Activated T-helper 1 cell treated with anti-CD3 and anti-CD28 coated beads, Interleukin-12 subunit alpha, Interleukin-12 subunit beta, Interleukin-2, Interleukin-4 antibody, amounts not matched to agents 30 ng/mL and 10 ng/mL and 1 ng/mL, durations not matched to agents 14 hours and 24 hours and 36 hours (primary cell): Measurements from ENCODE around the gene ZSWIM3. TPM values are rescaled to one million over a fixed set of nuclear protein-coding genes. Genes with fewer than 3 reads are reported as not detected.
A peak's percentile ranks its signal among the peaks of the same experiment; 100 is the strongest.
"Not testable (repeated sequence)": the region's sequence is repeated elsewhere in the genome, so short reads cannot be mapped to it uniquely, and the experiment has no call there.

Experiments
- DNase-seq: peaks from one replicate; pipeline ENCODE4 v3.0.0; 2021; ENCODE audit warnings: low spot score
- H3K27ac Mint-ChIP-seq: one replicate; pipeline ENCODE4 v1.8.0; 2021; ENCODE audit warnings: mild to moderate bottlenecking, mixed read lengths
- H3K27me3 Mint-ChIP-seq: one replicate; pipeline ENCODE4 v1.8.0; 2022; ENCODE audit warnings: mild to moderate bottlenecking, moderate library complexity, mixed read lengths; ENCODE audit not compliant: insufficient read depth
- H3K36me3 Mint-ChIP-seq: one replicate; pipeline ENCODE4 v1.8.0; 2021; ENCODE audit warnings: low read depth, mixed read lengths
- H3K4me1 Mint-ChIP-seq: one replicate; pipeline ENCODE4 v1.8.0; 2021; ENCODE audit warnings: low read depth, mixed read lengths
- H3K4me3 Mint-ChIP-seq: one replicate; pipeline ENCODE4 v1.8.0; 2021; ENCODE audit warnings: mild to moderate bottlenecking, moderate library complexity, mixed read lengths
- H3K9me3 Mint-ChIP-seq: one replicate; pipeline ENCODE4 v1.8.0; 2021; ENCODE audit warnings: mixed read lengths
- intact Hi-C: fragments of 100-400 bp; cut with micrococcal nuclease; formaldehyde crosslinking; loops from one replicate; pipeline ENCODE4 v1.15.1; 2024
- total RNA-seq: library from RNA; stranded (reverse); gene quantifications from 2 replicates; pipeline ENCODE4 v1.2.3, GENCODE V29; 2022

ZSWIM3 gene
- total RNA-seq, 1 donor from 2014 or later: 5.8 TPM

- H3K27me3 Mint-ChIP-seq: peaks cover 1% of the 10 kb centered on the region
- DNase-seq: no peak
- H3K27ac Mint-ChIP-seq: peak overlapping the region; percentile 68
- no peaks in the 10 kb centered on the region for H3K9me3 Mint-ChIP-seq
- intact Hi-C loops: no loop called here
- H3K4me3 Mint-ChIP-seq: peak overlapping the region; percentile 91
- H3K36me3 Mint-ChIP-seq: peaks cover 3% of the 10 kb centered on the region
- H3K4me1 Mint-ChIP-seq: peaks cover 13% of the 10 kb centered on the region
Measured at GRCh38 chr20:45892049-45892825, 34.8 kb downstream of the ZSWIM3 start.

DNA sequence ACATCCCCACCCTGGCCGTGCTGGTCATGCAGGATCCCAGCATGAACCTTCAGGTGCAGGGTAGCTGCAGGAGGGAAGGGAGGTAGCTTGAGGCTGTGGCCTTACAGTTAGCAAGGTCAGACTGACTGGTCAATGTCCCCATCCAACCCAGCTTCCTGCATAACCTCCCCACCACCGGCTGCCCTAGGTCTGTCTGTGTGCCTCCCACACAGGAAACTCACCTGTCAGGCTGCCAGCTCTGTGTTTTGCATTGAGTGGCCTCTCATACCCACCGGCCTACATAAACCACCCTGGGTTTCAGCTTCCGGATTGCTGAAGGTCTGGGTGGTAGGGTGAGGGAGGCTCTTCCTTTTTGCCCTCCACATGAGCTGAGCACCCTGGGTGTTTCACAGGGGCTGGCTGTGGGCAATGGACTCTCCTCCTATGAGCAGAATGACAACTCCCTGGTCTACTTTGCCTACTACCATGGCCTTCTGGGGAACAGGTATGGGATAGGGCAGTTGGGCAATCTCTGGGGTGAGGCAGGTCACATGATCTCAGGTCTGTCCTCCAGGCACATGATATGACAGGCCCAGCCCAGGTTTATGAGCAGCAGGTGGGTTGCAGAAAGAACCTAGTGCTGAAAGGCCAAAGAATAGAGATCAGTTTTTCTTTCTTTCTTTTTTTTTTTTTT, 35.5 kb downstream of the ZSWIM3 start:
- no peaks in the 10 kb centered on the region for H3K9me3 Mint-ChIP-seq
- peaks cover 13% of the 10 kb centered on the region for H3K4me1 Mint-ChIP-seq
- no peak for DNase-seq
- peaks cover 3% of the 10 kb centered on the region for H3K36me3 Mint-ChIP-seq
- peak overlapping the region; percentile 91 for H3K4me3 Mint-ChIP-seq
- H3K27me3 Mint-ChIP-seq: peaks cover 1% of the 10 kb centered on the region
- intact Hi-C loops: no loop called here
- H3K27ac Mint-ChIP-seq: peak overlapping the region; percentile 68

GRCh38 chr20:45893831-45894230, 36.4 kb downstream of the ZSWIM3 start:
- intact Hi-C loops: no loop called here

GRCh38 chr20:45894797-45895196, 37.4 kb downstream of the ZSWIM3 start:
- peaks cover 1% of the 10 kb centered on the region for H3K27me3 Mint-ChIP-seq
- H3K4me1 Mint-ChIP-seq: peaks cover 13% of the 10 kb centered on the region
- DNase-seq: no peak
- intact Hi-C loops: no loop called here
- no peak overlapping the region for H3K4me3 Mint-ChIP-seq
- H3K36me3 Mint-ChIP-seq: peaks cover 3% of the 10 kb centered on the region
- no peak overlapping the region for H3K27ac Mint-ChIP-seq
- no peaks in the 10 kb centered on the region for H3K9me3 Mint-ChIP-seq

More at GRCh38 chr20:45893831-45894230, 36.4 kb downstream of the ZSWIM3 start:
- Mint-ChIP-seq H3K27me3 (peaks cover 1% of the 10 kb centered on the region), H3K9me3 (no peaks in the 10 kb centered on the region), H3K4me3 (peak overlapping the region; percentile 8), H3K4me1 (peaks cover 13% of the 10 kb centered on the region), H3K36me3 (peaks cover 3% of the 10 kb centered on the region), H3K27ac (no peak overlapping the region)
- no peak for DNase-seq

GRCh38 chr20:45896641-45897161, 39.3 kb downstream of the ZSWIM3 start:
- Mint-ChIP-seq H3K4me1 (peaks cover 13% of the 10 kb centered on the region), H3K9me3 (no peaks in the 10 kb centered on the region), H3K4me3 (no peak overlapping the region), H3K27ac (no peak overlapping the region), H3K36me3 (peaks cover 3% of the 10 kb centered on the region), H3K27me3 (no peaks in the 10 kb centered on the region)
- DNase-seq: no peak
- intact Hi-C loops: no loop called here

GRCh38 chr20:45897289-45897688, 39.9 kb downstream of the ZSWIM3 start:
- H3K27me3 Mint-ChIP-seq: no peaks in the 10 kb centered on the region
- no peak overlapping the region for H3K4me3 Mint-ChIP-seq
- no peaks in the 10 kb centered on the region for H3K9me3 Mint-ChIP-seq
- peaks cover 11% of the 10 kb centered on the region for H3K4me1 Mint-ChIP-seq
- DNase-seq: no peak
- no peak overlapping the region for H3K27ac Mint-ChIP-seq
- intact Hi-C loops: no loop called here
- peaks cover 3% of the 10 kb centered on the region for H3K36me3 Mint-ChIP-seq

- Mint-ChIP-seq H3K4me3 (no peak overlapping the region), H3K27ac (no peak overlapping the region), H3K4me1 (peaks cover 7% of the 10 kb centered on the region), H3K36me3 (peaks cover 3% of the 10 kb centered on the region), H3K27me3 (no peaks in the 10 kb centered on the region), H3K9me3 (no peaks in the 10 kb centered on the region)
- DNase-seq: no peak
- intact Hi-C loops: no loop called here
Measured at GRCh38 chr20:45897692-45898091, 40.3 kb downstream of the ZSWIM3 start.

DNA sequence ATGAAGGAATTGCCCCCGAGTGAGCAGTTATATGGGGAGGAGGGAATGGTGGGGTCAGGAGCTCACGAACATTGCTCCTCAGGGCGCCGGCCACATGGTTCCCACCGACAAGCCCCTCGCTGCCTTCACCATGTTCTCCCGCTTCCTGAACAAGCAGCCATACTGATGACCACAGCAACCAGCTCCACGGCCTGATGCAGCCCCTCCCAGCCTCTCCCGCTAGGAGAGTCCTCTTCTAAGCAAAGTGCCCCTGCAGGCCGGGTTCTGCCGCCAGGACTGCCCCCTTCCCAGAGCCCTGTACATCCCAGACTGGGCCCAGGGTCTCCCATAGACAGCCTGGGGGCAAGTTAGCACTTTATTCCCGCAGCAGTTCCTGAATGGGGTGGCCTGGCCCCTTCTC, 40.9 kb downstream of the ZSWIM3 start:
- Mint-ChIP-seq H3K9me3 (no peaks in the 10 kb centered on the region), H3K27ac (no peak overlapping the region), H3K27me3 (no peaks in the 10 kb centered on the region), H3K36me3 (peaks cover under 1% of the 10 kb centered on the region), H3K4me1 (peaks cover under 1% of the 10 kb centered on the region), H3K4me3 (no peak overlapping the region)
- no peak for DNase-seq
- intact Hi-C loops: no loop called here

DNA sequence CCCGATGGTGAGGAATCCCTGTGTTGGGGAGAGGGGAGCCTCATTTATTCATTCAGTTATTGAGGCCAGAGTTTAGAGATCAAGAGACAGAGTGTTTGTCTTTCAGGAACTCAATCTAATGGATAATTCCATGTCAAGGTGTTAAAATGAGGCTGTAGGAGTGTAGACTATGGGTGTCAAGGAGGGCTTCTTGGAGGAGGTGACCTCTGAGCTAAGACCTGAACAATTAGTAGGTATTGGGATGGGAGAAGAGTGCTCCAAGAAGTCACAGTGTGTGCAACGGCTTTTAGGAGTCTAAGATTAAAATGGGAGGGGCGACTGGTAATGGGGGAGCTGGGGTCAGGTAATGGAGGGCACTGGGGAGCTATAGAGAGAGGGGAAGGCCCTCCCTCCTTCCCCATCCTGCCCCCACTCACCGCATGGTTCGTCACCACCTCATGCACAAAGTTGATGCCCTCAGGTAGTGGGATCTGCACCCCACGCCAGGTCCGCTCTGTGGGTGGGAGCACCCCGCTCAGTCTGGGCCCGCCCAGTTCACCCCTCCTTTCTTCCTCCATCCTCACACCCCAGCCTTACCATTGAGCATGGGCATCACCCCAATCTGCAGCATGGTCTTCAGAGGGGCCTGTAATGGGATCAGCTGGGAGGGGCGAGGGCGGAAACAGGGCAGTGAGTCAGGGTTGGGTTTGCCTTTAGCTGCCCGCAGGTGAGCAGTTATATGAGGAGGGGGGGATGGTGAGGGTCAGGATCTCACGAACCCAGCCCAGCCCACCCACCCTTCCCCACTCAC, 41.8 kb downstream of the ZSWIM3 start:
- H3K36me3 Mint-ChIP-seq: no peaks in the 10 kb centered on the region
- H3K27me3 Mint-ChIP-seq: no peaks in the 10 kb centered on the region
- no peak overlapping the region for H3K4me3 Mint-ChIP-seq
- H3K27ac Mint-ChIP-seq: no peak overlapping the region
- intact Hi-C loops: no loop called here
- no peaks in the 10 kb centered on the region for H3K9me3 Mint-ChIP-seq
- DNase-seq: no peak
- H3K4me1 Mint-ChIP-seq: no peaks in the 10 kb centered on the region

GRCh38 chr20:45901332-45901731, 43.9 kb downstream of the ZSWIM3 start:
- H3K27ac Mint-ChIP-seq, H3K4me3 Mint-ChIP-seq, H3K9me3 Mint-ChIP-seq, H3K27me3 Mint-ChIP-seq, DNase-seq, H3K36me3 Mint-ChIP-seq, H3K4me1 Mint-ChIP-seq, intact Hi-C loops: not testable (repeated sequence)

- no peaks in the 10 kb centered on the region for H3K4me1 Mint-ChIP-seq
- intact Hi-C loops: no loop called here
- H3K9me3 Mint-ChIP-seq: no peaks in the 10 kb centered on the region
- no peaks in the 10 kb centered on the region for H3K36me3 Mint-ChIP-seq
- H3K27me3 Mint-ChIP-seq: no peaks in the 10 kb centered on the region
- DNase-seq: no peak
- H3K27ac Mint-ChIP-seq: no peak overlapping the region
- H3K4me3 Mint-ChIP-seq: no peak overlapping the region
Measured at GRCh38 chr20:45902199-45902701, 44.8 kb downstream of the ZSWIM3 start.

DNA sequence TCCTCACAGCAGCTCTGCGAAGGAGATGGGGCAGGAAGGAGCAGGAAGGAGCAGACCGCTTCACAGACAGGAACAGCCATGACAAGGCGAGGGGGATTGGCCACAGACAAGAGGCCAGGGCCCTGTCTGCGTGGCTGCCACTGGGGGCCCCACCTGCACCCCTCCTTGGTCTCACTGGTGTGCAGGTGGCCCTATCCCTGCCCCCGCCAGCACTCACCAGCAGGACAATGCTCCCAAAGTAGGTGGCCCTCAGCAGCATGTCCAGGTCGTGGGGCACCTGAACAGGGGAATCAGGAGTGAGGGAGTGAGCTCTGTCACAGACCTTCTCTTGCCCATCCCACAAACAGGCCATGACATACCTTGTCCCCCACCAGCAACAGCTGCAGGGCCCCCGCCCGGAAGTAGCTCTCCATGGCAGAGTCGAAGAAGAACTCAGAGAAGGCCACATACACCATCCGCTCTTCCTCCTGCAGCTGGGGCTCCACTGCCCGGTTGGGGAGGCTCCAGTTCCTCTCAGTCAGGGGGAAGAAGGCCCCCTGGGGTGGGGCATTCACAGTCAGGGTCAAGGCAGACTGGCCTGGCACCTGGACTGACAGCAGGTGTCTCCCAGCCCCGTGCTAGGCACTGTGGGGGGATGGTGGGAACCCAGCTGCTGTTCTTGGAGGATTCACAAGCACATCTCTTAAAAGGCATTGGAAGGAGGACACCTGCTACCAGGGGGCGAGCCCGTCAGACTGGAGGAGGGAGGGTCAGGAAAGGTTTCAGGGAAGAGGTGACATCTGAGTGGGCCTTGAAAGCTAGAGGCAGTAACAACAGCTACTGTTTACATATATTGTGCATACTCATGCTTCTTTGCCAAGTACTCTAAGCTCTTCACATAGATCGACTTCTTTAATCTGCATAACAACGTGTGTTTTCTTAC, 47.4 kb downstream of the ZSWIM3 start:
- Mint-ChIP-seq H3K27me3 (no peaks in the 10 kb centered on the region), H3K4me3 (no peak overlapping the region), H3K27ac (no peak overlapping the region), H3K4me1 (no peaks in the 10 kb centered on the region), H3K36me3 (no peaks in the 10 kb centered on the region), H3K9me3 (no peaks in the 10 kb centered on the region)
- DNase-seq: no peak
- intact Hi-C loops: no loop called here
